ENCODE data around the gene ENOX2.

GRCh38 chrX:130876226-130876625 is 26.8 kb downstream of the ENOX2 start:
- TF ChIP-seq, protein P1, sequence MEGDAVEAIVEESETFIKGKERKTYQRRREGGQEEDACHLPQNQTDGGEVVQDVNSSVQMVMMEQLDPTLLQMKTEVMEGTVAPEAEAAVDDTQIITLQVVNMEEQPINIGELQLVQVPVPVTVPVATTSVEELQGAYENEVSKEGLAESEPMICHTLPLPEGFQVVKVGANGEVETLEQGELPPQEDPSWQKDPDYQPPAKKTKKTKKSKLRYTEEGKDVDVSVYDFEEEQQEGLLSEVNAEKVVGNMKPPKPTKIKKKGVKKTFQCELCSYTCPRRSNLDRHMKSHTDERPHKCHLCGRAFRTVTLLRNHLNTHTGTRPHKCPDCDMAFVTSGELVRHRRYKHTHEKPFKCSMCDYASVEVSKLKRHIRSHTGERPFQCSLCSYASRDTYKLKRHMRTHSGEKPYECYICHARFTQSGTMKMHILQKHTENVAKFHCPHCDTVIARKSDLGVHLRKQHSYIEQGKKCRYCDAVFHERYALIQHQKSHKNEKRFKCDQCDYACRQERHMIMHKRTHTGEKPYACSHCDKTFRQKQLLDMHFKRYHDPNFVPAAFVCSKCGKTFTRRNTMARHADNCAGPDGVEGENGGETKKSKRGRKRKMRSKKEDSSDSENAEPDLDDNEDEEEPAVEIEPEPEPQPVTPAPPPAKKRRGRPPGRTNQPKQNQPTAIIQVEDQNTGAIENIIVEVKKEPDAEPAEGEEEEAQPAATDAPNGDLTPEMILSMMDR (IDR thresholded peaks at IDR 0.05; ENCODE audit: poor library complexity) = no peak
- TF ChIP-seq EZH2 (IDR thresholded peaks at IDR 0.05; ENCODE audit: borderline replicate concordance) = no peak

Data from hepatocyte (in vitro differentiated cells).